Islet of Langerhans (tissue), 1 donor: ENCODE measurements around the gene MAP2K3.

Experiments
- FAIRE-seq: peaks from one replicate; lab custom pipeline; 2011; peaks lifted over from hg19 to GRCh38; lab: Jason Lieb, UNC

Gene MAP2K3

GRCh38 chr17:21284319-21285163, at the start of gene MAP2K3:
MAP2K3 (plus strand) TSS chr17:21284711; CDS start chr17:21284921, 210 bp downstream.
- no peak for FAIRE-seq

- FAIRE-seq = no peak
These were observed 48.6 kb upstream of the MAP2K3 start for GRCh38 chr17:21235921-21236320.

- FAIRE-seq = no peak
These were observed 44.7 kb upstream of the MAP2K3 start for GRCh38 chr17:21239680-21240368.

- no peak for FAIRE-seq
These were observed 44.0 kb upstream of the MAP2K3 start for GRCh38 chr17:21240369-21241055.

GRCh38 chr17:21241564-21241963, 42.9 kb upstream of the MAP2K3 start:
- no peak for FAIRE-seq

DNA sequence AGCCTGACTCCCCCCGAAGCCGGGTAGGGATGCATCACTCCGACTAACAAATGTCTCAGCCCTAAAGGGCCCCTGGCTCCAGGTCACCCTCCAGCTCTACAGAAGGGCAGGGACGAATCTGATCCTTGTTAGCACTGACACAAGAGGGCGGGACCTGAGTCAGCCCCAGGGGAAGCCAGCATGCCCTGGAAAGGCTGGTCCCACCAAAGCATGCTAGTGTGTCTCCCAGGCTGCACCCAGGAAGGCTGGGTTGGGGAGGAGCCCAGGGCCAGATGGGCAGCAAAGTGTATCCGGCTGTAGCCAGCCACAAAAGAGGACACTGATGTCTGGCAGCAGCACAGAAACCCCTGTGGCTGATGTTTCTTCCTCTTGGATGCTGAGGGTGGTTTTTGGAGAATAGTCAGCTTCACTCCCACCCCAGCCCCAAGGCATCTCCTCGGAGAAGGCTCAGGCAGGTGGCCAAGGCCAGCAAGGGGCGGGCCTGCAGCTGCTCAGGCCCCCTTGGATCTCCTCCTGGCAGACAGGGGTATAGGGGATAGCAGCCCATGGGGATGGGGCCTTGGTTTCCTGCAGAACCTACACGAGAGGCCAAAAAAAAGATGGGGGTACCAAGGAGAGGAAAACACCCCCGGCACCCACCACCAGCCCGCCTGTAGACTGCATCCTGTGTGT, 42.3 kb upstream of the MAP2K3 start:
- no peak for FAIRE-seq

- FAIRE-seq = no peak
These were observed 41.6 kb upstream of the MAP2K3 start for GRCh38 chr17:21242780-21243515.

DNA sequence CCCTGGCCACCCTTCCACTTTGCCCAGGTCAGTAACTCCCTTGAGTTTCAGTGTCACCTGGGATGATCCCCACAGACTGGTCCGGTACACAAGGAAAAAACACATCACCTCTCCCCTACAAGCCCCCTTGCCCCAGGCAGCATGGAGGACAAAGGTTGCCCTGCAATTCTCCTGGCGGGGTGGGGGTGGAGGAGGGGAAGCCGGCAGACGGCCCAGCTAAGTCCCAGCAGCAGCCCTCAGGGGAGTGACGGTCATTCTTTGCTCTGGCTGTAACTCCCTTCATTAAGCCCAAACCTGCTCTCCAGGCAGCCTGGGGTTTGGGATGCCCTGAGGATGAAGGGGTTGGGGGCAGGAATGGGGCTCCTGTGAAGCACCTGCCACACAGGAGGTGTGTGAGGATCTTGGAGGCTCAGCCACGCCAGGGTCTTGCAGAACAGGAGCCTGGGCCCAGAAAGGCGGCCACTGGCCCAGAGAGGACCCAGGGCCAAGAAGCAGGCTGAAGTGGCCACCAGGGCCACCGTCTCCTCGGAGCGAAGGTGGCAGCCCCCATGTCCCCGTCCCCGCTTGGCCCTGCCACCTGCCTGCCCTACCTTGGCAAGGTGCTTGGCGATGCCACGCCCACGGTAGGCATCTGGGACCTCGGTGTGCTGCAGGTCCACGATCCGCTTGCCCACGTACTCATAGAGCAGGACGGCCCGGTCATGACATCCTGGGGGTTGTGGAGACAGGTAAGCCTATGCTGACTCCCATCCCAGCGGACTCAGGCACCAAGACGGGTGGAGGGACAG, 40.8 kb upstream of the MAP2K3 start:
- no peak for FAIRE-seq

GRCh38 chr17:21245639-21246084, 38.8 kb upstream of the MAP2K3 start:
- FAIRE-seq = no peak

- no peak for FAIRE-seq
These were observed 37.8 kb upstream of the MAP2K3 start for GRCh38 chr17:21246698-21247097.

DNA sequence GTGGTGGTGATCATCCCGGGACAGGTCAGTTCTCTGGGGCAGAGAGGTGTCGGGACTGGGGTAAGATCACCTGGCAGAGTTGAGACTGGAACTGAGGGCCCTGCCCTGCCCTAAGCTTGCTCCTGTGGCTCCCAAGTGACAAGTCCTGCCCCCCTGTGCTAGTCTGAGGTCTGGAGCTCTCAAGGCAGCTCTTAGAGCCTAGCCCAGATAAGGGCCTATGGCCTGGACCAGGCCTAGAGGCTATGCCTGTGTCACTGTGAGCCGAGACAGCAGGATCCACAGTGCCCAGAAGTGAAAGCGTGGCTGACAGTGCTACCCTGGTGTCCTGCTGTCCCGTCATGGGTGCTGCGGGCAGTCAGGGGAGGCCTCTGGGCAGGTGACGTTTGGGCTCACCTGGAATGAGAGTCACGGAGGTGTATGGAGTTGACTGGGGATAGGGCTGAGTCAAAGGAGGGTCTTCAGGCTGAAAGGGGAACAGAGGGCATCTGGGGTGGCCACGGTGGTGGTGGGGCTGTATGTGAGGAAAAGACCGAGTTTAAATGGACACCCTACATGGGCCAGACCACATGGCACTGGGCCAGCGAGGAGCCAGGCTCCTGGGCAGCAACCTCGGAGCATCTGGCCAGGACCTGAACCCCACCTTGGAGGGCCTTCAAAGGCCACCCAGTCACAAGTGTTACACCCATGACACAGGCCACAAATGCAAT, 36.8 kb upstream of the MAP2K3 start:
- FAIRE-seq = no peak

DNA sequence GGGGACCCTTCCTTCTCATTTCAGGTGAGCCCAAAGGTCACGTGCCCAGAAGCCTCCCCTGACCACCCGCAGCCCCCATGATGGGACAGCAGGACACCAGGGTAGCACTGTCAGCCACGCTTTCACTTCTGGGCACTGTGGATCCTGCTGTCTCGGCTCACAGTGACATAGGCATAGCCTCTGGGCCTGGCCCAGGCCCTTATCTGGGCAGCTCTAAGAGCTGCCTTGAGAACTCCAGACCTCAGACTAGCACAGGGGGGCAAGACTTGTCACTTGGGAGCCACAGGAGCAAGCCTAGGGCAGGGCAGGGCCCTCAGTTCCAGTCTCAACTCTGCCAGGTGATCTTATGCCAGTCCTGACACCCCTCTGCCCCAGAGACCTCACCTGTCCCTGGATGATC, 36.0 kb upstream of the MAP2K3 start:
- no peak for FAIRE-seq

- FAIRE-seq = no peak
These were observed 35.3 kb upstream of the MAP2K3 start for GRCh38 chr17:21249086-21249795.

- no peak for FAIRE-seq
These were observed 34.4 kb upstream of the MAP2K3 start for GRCh38 chr17:21249920-21250703.

- no peak for FAIRE-seq
These were observed 33.7 kb upstream of the MAP2K3 start for GRCh38 chr17:21250854-21251253.

- no peak for FAIRE-seq
These were observed 33.0 kb upstream of the MAP2K3 start for GRCh38 chr17:21251337-21252010.

DNA sequence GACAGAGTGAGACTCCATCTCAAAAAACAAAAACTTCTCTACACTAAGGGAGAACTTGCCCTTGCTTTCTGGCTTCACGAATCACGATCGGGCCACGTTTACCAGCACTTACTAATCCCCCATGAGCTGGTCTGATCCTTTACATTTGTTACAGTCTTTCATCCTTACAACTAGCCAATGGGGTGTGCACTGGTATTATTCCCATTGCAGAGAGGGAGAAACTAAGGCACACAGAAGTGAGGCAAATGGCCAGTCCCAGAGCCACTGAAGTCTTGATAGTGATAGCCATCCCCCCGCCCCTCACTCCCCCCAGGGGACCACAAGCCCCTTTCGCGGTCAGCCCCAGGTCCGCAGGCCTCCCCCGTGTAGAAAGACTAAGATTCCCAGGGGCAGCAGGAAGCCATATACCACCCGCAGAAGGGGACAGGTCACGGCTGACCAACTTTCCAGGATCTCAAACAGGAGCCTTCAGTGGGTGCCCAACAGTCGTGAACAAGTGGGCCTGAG, 32.2 kb upstream of the MAP2K3 start:
- FAIRE-seq = no peak
